Hepatocyte (in vitro differentiated cells): ENCODE data around the gene MKI67.

Source experiments
- EZH2 ChIP-seq: fragments of 200-600 bp; sonication (generic); IDR thresholded peaks from 2 replicates; pipeline ENCODE4 v1.6.1; 2016; ENCODE audit warnings: antibody characterized with exemption, mild to moderate bottlenecking, borderline replicate concordance
- EZH2phosphoT487 ChIP-seq: fragments of 200-600 bp; sonication (generic); IDR thresholded peaks from one replicate; pipeline ENCODE4 v1.6.1; 2018; ENCODE audit warnings: antibody characterized with exemption, mild to moderate bottlenecking, low read depth, moderate library complexity; ENCODE audit not compliant: unreplicated experiment, severe bottlenecking
- TF ChIP-seq, protein P1 (sequence below): fragments of 200-600 bp; sonication (generic); IDR thresholded peaks from 2 replicates; pipeline ENCODE4 v1.5.1; 2016; ENCODE audit warnings: antibody characterized with exemption, mild to moderate bottlenecking; ENCODE audit not compliant: poor library complexity

DNA sequence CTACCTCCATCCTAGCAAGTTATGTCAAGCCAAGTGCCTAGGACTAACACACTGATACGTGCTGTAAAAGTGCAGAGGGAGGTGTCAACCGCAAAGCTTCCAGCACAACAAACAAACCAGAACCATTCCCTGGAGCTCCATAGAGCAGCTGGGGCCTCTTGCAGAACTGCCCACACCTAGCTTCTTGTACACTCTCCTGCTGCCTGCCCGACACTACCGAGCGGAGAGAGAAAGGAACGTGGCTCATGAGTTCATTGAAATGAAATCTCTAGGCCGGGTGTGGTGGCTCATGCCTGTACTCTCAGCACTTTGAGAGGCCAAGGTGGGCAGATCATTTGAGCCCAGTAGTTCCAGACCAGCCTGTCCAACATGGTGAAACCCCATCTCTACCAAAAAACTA, 73.5 kb downstream of the MKI67 start:
- TF ChIP-seq, protein P1, sequence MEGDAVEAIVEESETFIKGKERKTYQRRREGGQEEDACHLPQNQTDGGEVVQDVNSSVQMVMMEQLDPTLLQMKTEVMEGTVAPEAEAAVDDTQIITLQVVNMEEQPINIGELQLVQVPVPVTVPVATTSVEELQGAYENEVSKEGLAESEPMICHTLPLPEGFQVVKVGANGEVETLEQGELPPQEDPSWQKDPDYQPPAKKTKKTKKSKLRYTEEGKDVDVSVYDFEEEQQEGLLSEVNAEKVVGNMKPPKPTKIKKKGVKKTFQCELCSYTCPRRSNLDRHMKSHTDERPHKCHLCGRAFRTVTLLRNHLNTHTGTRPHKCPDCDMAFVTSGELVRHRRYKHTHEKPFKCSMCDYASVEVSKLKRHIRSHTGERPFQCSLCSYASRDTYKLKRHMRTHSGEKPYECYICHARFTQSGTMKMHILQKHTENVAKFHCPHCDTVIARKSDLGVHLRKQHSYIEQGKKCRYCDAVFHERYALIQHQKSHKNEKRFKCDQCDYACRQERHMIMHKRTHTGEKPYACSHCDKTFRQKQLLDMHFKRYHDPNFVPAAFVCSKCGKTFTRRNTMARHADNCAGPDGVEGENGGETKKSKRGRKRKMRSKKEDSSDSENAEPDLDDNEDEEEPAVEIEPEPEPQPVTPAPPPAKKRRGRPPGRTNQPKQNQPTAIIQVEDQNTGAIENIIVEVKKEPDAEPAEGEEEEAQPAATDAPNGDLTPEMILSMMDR = no peak
- TF ChIP-seq EZH2phosphoT487 = no peak
- TF ChIP-seq EZH2 = no peak
